ENCODE results near the gene LAMB4.

The LAMB4 gene

GRCh38 chr7:108104324-108104723 lies 25.8 kb downstream of the LAMB4 start:
- DNase-seq = no peak

GRCh38 chr7:108103558-108104298 lies 26.4 kb downstream of the LAMB4 start:
- DNase-seq = no peak

GRCh38 chr7:108102671-108103312 lies 27.4 kb downstream of the LAMB4 start:
- no peak for DNase-seq

- DNase-seq = no peak
Observed at GRCh38 chr7:108101759-108102158, 28.4 kb downstream of the LAMB4 start.

GRCh38 chr7:108099713-108100112 lies 30.4 kb downstream of the LAMB4 start:
- no peak for DNase-seq

GRCh38 chr7:108097703-108098102 lies 32.5 kb downstream of the LAMB4 start:
- no peak for DNase-seq

- no peak for DNase-seq
Observed at GRCh38 chr7:108096996-108097395, 33.2 kb downstream of the LAMB4 start.

- DNase-seq = no peak
Observed at GRCh38 chr7:108094933-108095710, 35.0 kb downstream of the LAMB4 start.

GRCh38 chr7:108094346-108094745 lies 35.8 kb downstream of the LAMB4 start:
- DNase-seq = no peak

GRCh38 chr7:108093851-108094331 lies 36.3 kb downstream of the LAMB4 start:
- DNase-seq = no peak

GRCh38 chr7:108093341-108093740 lies 36.8 kb downstream of the LAMB4 start:
- no peak for DNase-seq

- DNase-seq = no peak
Observed at GRCh38 chr7:108091461-108091831, 38.7 kb downstream of the LAMB4 start.

- no peak for DNase-seq
Observed at GRCh38 chr7:108090791-108091460, 39.2 kb downstream of the LAMB4 start.

- DNase-seq = no peak
Observed at GRCh38 chr7:108089381-108089780, 40.8 kb downstream of the LAMB4 start.

GRCh38 chr7:108088729-108089128 lies 41.4 kb downstream of the LAMB4 start:
- DNase-seq = no peak

GRCh38 chr7:108087778-108088177 lies 42.4 kb downstream of the LAMB4 start:
- no peak for DNase-seq

GRCh38 chr7:108086962-108087361 lies 43.2 kb downstream of the LAMB4 start:
- DNase-seq = no peak

GRCh38 chr7:108086546-108086945 lies 43.6 kb downstream of the LAMB4 start:
- no peak for DNase-seq

GRCh38 chr7:108083980-108084379 lies 46.2 kb downstream of the LAMB4 start:
- DNase-seq = no peak

GRCh38 chr7:108079648-108080591 lies 50.2 kb downstream of the LAMB4 start:
- no peak for DNase-seq

- no peak for DNase-seq
Observed at GRCh38 chr7:108079276-108079647, 50.9 kb downstream of the LAMB4 start.

GRCh38 chr7:108078691-108079090 lies 51.5 kb downstream of the LAMB4 start:
- no peak for DNase-seq
